ENCODE measurements around the gene OGDHL. TPM values are rescaled to one million over a fixed set of nuclear protein-coding genes. Genes with fewer than 3 reads are reported as not detected.

Gene OGDHL
- total RNA-seq, 1 experiment from 2014 or later, result 21.4 TPM

DNA sequence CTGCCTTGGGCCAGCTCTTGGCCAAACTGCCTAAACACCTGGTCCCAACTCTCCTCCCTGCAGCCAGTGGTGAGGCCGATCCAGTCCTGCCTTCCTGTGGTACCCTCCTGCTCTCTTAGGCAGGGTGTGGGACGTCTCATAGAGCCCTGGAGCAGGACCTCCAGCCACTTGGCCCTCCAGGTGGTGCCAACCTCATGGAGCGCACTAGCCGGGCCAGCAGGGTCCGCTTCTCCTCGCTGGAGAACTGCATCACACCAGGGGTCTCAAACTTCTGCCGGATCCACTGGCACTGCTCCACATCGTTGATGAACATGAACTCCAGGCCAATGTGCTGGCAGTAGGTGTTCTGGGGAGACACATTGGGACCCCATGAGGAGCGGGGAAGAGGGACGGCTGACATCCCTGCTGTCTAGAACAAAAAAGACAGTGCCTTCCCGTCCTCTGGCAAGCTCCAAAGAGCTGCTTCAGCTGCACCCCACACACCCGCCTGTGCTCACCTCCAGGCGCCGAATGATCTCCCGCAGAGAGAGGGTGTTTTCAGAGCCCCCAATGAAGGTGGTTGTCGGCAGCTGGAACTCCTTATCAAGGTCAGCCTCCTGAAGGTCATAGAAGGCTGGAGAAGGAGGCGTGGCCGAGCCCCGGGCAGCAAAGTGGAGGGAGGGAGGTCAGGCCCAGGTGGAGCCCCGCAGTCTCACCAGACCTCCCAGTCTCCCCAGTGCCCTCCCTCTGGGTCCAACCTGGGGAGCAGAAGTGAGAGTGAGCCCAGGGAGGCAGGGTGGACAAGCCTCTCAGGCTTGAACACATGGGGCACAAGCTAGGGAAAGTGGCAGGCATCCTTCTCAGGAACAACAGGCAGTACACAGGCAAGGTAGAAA, 10.2 kb downstream of the OGDHL start:
- Mint-ChIP-seq H3K27ac (ENCODE audit: unreplicated experiment) (no peak overlapping the region), H3K36me3 (ENCODE audit: insufficient read depth, unreplicated experiment) (peaks cover 6% of the 10 kb centered on the region), H3K4me1 (ENCODE audit: low read depth, unreplicated experiment) (no peaks in the 10 kb centered on the region), H3K27me3 (ENCODE audit: insufficient read depth, unreplicated experiment) (no peaks in the 10 kb centered on the region), H3K9me3 (ENCODE audit: unreplicated experiment) (no peaks in the 10 kb centered on the region), H3K4me3 (ENCODE audit: unreplicated experiment) (no peak overlapping the region)
- H3K36me3 ChIP-seq (ENCODE audit: control insufficient read depth, insufficient read depth, low read length), result 0 out of 2 replicates have a peak, but pooled peaks cover under 1% of the 10 kb centered on the region
- peak in 1 of 2 experiments; percentile 35 for DNase-seq
- H3K4me3 ChIP-seq (ENCODE audit: low read depth, low read length), result no peak overlapping the region
- intact Hi-C loops (cut with micrococcal nuclease; ENCODE audit: unreplicated experiment), result no loop called here
- TF ChIP-seq, protein P1, sequence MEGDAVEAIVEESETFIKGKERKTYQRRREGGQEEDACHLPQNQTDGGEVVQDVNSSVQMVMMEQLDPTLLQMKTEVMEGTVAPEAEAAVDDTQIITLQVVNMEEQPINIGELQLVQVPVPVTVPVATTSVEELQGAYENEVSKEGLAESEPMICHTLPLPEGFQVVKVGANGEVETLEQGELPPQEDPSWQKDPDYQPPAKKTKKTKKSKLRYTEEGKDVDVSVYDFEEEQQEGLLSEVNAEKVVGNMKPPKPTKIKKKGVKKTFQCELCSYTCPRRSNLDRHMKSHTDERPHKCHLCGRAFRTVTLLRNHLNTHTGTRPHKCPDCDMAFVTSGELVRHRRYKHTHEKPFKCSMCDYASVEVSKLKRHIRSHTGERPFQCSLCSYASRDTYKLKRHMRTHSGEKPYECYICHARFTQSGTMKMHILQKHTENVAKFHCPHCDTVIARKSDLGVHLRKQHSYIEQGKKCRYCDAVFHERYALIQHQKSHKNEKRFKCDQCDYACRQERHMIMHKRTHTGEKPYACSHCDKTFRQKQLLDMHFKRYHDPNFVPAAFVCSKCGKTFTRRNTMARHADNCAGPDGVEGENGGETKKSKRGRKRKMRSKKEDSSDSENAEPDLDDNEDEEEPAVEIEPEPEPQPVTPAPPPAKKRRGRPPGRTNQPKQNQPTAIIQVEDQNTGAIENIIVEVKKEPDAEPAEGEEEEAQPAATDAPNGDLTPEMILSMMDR (IDR thresholded peaks at IDR 0.05; ENCODE audit: insufficient read depth in 1 of 2, low read depth in 1 of 2, low read length in 1 of 2, severe bottlenecking in 1 of 2, unreplicated experiment in 1 of 2), result no peak
- H3K27me3 ChIP-seq (replicated peaks; ENCODE audit: control insufficient read depth, insufficient read depth, low read length), result no peaks in the 10 kb centered on the region
- CTCF ChIA-PET, result no interaction called here
- H3K4me1 ChIP-seq, result no peaks in the 10 kb centered on the region
- POLR2A ChIA-PET, result no interaction called here
- BruUV-seq (replicated peaks), result no TSS peak
- no peaks in the 10 kb centered on the region for H3K9me3 ChIP-seq

GRCh38 chr10:49751216-49751615, 10.9 kb downstream of the OGDHL start:
- Histone ChIP-seq H3K36me3 (ENCODE audit: control insufficient read depth, insufficient read depth, low read length) (0 out of 2 replicates have a peak, but pooled peaks cover 1% of the 10 kb centered on the region), H3K9me3 (no peaks in the 10 kb centered on the region), H3K4me3 (ENCODE audit: low read depth, low read length) (no peak overlapping the region), H3K4me1 (no peaks in the 10 kb centered on the region), H3K27me3 (replicated peaks; ENCODE audit: control insufficient read depth, insufficient read depth, low read length) (no peaks in the 10 kb centered on the region)
- no TSS peak for BruUV-seq (replicated peaks)
- CTCF ChIA-PET, result no interaction called here
- H3K4me1 Mint-ChIP-seq (ENCODE audit: low read depth, unreplicated experiment), result no peaks in the 10 kb centered on the region
- peak in 1 of 2 experiments; percentile 22 for DNase-seq
- intact Hi-C loops (cut with micrococcal nuclease; ENCODE audit: unreplicated experiment), result no loop called here
- peaks cover 6% of the 10 kb centered on the region for H3K36me3 Mint-ChIP-seq (ENCODE audit: insufficient read depth, unreplicated experiment)
- POLR2A ChIA-PET, result no interaction called here
- TF ChIP-seq, protein P1 (IDR thresholded peaks at IDR 0.05; ENCODE audit: insufficient read depth in 1 of 2, low read depth in 1 of 2, low read length in 1 of 2, severe bottlenecking in 1 of 2, unreplicated experiment in 1 of 2), result no peak
- H3K27me3 Mint-ChIP-seq (ENCODE audit: insufficient read depth, unreplicated experiment), result no peaks in the 10 kb centered on the region
- H3K4me3 Mint-ChIP-seq (ENCODE audit: unreplicated experiment), result no peak overlapping the region
- H3K27ac Mint-ChIP-seq (ENCODE audit: unreplicated experiment), result no peak overlapping the region
- no peaks in the 10 kb centered on the region for H3K9me3 Mint-ChIP-seq (ENCODE audit: unreplicated experiment)

- no peaks in the 10 kb centered on the region for H3K9me3 Mint-ChIP-seq (ENCODE audit: unreplicated experiment)
Measured at GRCh38 chr10:49750546-49750945, 11.6 kb downstream of the OGDHL start.

More at GRCh38 chr10:49750546-49750945, 11.6 kb downstream of the OGDHL start:
- CTCF ChIA-PET, result no interaction called here
- H3K4me3 ChIP-seq (ENCODE audit: low read depth, low read length), result no peak overlapping the region
- Mint-ChIP-seq H3K27ac (ENCODE audit: unreplicated experiment) (no peak overlapping the region), H3K4me1 (ENCODE audit: low read depth, unreplicated experiment) (no peaks in the 10 kb centered on the region), H3K36me3 (ENCODE audit: insufficient read depth, unreplicated experiment) (peaks cover 6% of the 10 kb centered on the region), H3K4me3 (ENCODE audit: unreplicated experiment) (no peak overlapping the region), H3K27me3 (ENCODE audit: insufficient read depth, unreplicated experiment) (no peaks in the 10 kb centered on the region)
- no peak for DNase-seq
- intact Hi-C loops (cut with micrococcal nuclease; ENCODE audit: unreplicated experiment), result no loop called here
- BruUV-seq (replicated peaks), result no TSS peak
- H3K4me1 ChIP-seq, result no peaks in the 10 kb centered on the region
- POLR2A ChIA-PET, result no interaction called here
- TF ChIP-seq, protein P1 (IDR thresholded peaks at IDR 0.05; ENCODE audit: insufficient read depth in 1 of 2, low read depth in 1 of 2, low read length in 1 of 2, severe bottlenecking in 1 of 2, unreplicated experiment in 1 of 2), result no peak
- H3K36me3 ChIP-seq (ENCODE audit: control insufficient read depth, insufficient read depth, low read length), result 0 out of 2 replicates have a peak, but pooled peaks cover 1% of the 10 kb centered on the region
- H3K27me3 ChIP-seq (replicated peaks; ENCODE audit: control insufficient read depth, insufficient read depth, low read length), result no peaks in the 10 kb centered on the region
- H3K9me3 ChIP-seq, result no peaks in the 10 kb centered on the region
